GM18858 (cell line): ENCODE measurements around the gene PAK4.

Source experiments
- ATAC-seq: cut with Tn5 transposase; IDR thresholded peaks from one replicate; pipeline ENCODE4 v1.9.1; 2021; ENCODE audit not compliant: unreplicated experiment

PAK4 gene

DNA sequence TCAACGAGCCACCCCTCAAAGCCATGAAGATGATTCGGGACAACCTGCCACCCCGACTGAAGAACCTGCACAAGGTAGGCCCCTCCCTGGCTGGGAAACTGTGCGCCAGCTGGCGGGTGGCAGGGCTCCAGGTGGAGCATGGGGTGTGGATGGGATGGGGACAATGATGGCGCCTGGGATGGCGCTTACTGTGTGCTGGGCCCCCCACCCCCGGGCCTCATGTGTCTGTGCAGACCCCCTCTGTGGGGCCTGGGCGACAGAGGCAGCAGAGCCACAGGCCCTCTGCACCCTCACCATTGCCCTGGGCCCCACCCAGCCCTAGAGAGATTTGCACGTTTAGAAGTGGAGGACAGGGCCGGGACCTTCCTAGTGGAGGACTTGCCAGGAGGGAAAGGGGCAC, 52.1 kb downstream of the PAK4 start:
- no peak for ATAC-seq

GRCh38 chr19:39178296-39179006, 52.9 kb downstream of the PAK4 start:
- ATAC-seq, result no peak

GRCh38 chr19:39179754-39180153, 54.2 kb downstream of the PAK4 start:
- ATAC-seq, result no peak

- ATAC-seq, result no peak
Measured at GRCh38 chr19:39180749-39181148, 55.2 kb downstream of the PAK4 start.

GRCh38 chr19:39181500-39182173, 56.1 kb downstream of the PAK4 start:
- no peak for ATAC-seq

- no peak for ATAC-seq
Measured at GRCh38 chr19:39182174-39182505, 56.6 kb downstream of the PAK4 start.

GRCh38 chr19:39183104-39183503, 57.5 kb downstream of the PAK4 start:
- ATAC-seq, result no peak

DNA sequence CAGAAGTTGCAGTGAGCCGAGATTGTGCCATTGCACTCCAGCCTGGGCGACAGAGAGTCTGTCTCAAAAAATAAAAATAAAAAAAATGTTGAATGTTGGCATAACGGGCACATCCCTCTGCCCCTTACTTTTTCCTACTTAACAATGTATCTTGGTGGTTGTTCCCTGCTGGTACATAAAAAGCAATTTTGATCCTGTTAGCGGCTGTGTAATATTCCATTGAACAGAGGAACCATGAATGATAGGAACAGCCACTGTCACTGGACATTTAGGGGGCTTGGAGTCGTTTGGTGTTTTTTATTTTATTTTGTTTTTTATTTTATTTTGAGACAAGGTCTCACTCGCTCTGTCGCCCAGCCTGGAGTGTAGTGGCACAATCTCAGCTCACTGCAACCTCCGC, 60.8 kb downstream of the PAK4 start:
- no peak for ATAC-seq

GRCh38 chr19:39187552-39187943, 62.0 kb downstream of the PAK4 start:
- ATAC-seq, result no peak

GRCh38 chr19:39188960-39189359, 63.4 kb downstream of the PAK4 start:
- ATAC-seq, result no peak

DNA sequence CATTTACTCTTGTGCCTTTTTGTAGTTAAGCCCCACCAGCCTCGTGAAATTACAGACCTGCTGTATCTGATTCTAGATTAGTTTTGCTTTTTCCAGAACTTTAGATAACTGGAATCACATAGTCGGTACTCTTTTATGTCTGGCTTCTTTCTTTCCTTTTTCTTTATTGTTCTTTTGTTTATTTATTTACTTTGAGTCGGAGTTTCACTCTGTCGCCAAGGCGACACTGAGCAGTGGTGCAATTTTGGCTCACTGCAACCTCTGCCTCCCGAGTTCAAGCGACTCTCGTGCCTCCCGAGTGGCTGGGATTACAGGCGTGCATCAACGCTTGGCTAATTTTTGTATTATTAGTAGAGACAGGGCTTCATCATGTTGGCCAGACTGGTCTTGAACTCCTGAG, 65.2 kb downstream of the PAK4 start:
- no peak for ATAC-seq

DNA sequence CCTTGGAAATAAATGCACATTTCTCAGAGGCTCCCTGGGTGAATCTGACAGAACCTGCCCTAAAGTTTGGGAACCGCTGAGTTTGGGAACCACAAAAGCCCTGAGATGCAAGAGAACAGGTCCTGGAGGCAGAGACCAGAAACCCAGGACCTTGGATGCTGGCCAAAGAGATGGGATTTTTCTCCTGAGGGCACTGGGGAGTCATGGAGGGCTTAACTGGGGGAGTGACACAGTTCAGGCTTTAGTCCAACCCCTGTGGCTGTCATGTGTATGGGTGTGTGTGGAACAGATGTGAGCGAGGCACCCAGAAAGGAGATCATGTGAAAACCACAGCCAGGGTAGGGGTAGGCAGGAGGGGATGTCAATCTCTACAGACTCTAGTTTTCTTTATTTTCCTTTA, 67.3 kb downstream of the PAK4 start:
- ATAC-seq, result no peak

DNA sequence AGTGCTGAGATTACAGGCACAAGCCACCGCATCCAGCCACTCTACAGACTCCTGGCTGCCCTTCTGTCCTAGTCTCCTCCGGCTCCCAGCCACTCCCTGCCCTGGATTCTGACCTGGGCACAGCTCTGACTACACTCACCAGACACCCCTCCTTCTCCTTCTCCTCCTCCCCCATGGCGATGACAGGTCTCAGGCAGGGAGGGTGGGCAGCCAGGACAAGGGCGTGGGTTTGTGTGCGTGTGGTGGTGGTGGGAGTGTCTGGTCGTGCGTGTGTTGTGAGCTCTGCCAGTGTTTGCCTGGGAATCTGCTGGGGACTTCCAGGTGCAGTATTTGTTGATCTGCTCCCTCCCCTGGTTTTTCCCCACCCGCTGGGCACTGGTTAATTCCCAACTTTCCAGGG, 68.2 kb downstream of the PAK4 start:
- no peak for ATAC-seq

GRCh38 chr19:39194832-39195542, 69.4 kb downstream of the PAK4 start:
- no peak for ATAC-seq

GRCh38 chr19:39195755-39196154, 70.2 kb downstream of the PAK4 start:
- ATAC-seq, result no peak

DNA sequence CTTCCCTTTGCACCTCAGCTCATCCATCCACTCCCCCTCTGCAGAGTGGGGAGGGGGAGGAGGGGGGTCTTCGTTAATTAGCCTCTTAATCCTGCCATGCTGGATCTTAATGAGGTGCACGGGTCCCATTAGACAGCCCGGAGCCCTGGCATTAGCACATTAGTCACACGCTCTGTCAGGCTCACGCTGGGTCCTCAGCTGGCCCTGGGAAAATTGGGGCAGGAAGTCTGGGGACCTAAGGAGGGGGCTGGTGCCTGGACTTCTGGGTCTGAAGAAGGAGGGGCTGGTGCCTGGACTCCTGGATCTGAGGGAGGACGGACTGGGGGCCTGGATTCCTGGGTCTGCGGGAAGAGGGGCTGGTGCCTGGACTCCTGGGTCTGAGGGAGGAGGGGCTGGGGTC, 70.7 kb downstream of the PAK4 start:
- no peak for ATAC-seq

GRCh38 chr19:39196860-39197562, 71.4 kb downstream of the PAK4 start, which contains the start of gene NCCRP1:
Gene NCCRP1, plus strand, starts transcription at chr19:39196964. Its CDS starts 19 bp downstream, at chr19:39196983.
- ATAC-seq, result no peak

GRCh38 chr19:39197808-39198207, 72.2 kb downstream of the PAK4 start:
- ATAC-seq, result no peak

- no peak for ATAC-seq
Measured at GRCh38 chr19:39199025-39199424, 73.4 kb downstream of the PAK4 start.

- no peak for ATAC-seq
Measured at GRCh38 chr19:39200066-39200802, 74.6 kb downstream of the PAK4 start.

GRCh38 chr19:39200803-39201115, 75.2 kb downstream of the PAK4 start:
- ATAC-seq, result no peak
